ENCODE results near the gene HOXB9. TPM values are rescaled to one million over a fixed set of nuclear protein-coding genes. Genes with fewer than 3 reads are reported as not detected.

HOXB9 gene
- total and polyA plus RNA-seq, 9 of the 15 experiments (the other 6 are each of a cell fraction or from before 2014, with no cell fraction given) = 3.1 to 196 (median 77.6) TPM

GRCh38 chr17:48636177-48637018 lies 10.2 kb upstream of the HOXB9 start (continued):
- TF ChIP-seq, protein P1, sequence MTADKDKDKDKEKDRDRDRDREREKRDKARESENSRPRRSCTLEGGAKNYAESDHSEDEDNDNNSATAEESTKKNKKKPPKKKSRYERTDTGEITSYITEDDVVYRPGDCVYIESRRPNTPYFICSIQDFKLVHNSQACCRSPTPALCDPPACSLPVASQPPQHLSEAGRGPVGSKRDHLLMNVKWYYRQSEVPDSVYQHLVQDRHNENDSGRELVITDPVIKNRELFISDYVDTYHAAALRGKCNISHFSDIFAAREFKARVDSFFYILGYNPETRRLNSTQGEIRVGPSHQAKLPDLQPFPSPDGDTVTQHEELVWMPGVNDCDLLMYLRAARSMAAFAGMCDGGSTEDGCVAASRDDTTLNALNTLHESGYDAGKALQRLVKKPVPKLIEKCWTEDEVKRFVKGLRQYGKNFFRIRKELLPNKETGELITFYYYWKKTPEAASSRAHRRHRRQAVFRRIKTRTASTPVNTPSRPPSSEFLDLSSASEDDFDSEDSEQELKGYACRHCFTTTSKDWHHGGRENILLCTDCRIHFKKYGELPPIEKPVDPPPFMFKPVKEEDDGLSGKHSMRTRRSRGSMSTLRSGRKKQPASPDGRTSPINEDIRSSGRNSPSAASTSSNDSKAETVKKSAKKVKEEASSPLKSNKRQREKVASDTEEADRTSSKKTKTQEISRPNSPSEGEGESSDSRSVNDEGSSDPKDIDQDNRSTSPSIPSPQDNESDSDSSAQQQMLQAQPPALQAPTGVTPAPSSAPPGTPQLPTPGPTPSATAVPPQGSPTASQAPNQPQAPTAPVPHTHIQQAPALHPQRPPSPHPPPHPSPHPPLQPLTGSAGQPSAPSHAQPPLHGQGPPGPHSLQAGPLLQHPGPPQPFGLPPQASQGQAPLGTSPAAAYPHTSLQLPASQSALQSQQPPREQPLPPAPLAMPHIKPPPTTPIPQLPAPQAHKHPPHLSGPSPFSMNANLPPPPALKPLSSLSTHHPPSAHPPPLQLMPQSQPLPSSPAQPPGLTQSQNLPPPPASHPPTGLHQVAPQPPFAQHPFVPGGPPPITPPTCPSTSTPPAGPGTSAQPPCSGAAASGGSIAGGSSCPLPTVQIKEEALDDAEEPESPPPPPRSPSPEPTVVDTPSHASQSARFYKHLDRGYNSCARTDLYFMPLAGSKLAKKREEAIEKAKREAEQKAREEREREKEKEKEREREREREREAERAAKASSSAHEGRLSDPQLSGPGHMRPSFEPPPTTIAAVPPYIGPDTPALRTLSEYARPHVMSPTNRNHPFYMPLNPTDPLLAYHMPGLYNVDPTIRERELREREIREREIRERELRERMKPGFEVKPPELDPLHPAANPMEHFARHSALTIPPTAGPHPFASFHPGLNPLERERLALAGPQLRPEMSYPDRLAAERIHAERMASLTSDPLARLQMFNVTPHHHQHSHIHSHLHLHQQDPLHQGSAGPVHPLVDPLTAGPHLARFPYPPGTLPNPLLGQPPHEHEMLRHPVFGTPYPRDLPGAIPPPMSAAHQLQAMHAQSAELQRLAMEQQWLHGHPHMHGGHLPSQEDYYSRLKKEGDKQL (CRISPR knock-in tag; IDR thresholded peaks at IDR 0.05; ENCODE audit: borderline replicate concordance) = no peak
- TF ChIP-seq FOXA3 (CRISPR knock-in tag; conservative IDR thresholded peaks at IDR 0.05 in 1 of 2, IDR thresholded peaks at IDR 0.05 in 1 of 2) (no peak), CC2D1A (IDR thresholded peaks at IDR 0.05) (no peak), ARID2 (IDR thresholded peaks at IDR 0.05) (peak; percentile 37; the same call in 1 of the 2 replicates), HIVEP1 (CRISPR knock-in tag; IDR thresholded peaks at IDR 0.05) (no peak), ELK3 (CRISPR knock-in tag; IDR thresholded peaks at IDR 0.05) (no peak)
- TF ChIP-seq, protein P2, sequence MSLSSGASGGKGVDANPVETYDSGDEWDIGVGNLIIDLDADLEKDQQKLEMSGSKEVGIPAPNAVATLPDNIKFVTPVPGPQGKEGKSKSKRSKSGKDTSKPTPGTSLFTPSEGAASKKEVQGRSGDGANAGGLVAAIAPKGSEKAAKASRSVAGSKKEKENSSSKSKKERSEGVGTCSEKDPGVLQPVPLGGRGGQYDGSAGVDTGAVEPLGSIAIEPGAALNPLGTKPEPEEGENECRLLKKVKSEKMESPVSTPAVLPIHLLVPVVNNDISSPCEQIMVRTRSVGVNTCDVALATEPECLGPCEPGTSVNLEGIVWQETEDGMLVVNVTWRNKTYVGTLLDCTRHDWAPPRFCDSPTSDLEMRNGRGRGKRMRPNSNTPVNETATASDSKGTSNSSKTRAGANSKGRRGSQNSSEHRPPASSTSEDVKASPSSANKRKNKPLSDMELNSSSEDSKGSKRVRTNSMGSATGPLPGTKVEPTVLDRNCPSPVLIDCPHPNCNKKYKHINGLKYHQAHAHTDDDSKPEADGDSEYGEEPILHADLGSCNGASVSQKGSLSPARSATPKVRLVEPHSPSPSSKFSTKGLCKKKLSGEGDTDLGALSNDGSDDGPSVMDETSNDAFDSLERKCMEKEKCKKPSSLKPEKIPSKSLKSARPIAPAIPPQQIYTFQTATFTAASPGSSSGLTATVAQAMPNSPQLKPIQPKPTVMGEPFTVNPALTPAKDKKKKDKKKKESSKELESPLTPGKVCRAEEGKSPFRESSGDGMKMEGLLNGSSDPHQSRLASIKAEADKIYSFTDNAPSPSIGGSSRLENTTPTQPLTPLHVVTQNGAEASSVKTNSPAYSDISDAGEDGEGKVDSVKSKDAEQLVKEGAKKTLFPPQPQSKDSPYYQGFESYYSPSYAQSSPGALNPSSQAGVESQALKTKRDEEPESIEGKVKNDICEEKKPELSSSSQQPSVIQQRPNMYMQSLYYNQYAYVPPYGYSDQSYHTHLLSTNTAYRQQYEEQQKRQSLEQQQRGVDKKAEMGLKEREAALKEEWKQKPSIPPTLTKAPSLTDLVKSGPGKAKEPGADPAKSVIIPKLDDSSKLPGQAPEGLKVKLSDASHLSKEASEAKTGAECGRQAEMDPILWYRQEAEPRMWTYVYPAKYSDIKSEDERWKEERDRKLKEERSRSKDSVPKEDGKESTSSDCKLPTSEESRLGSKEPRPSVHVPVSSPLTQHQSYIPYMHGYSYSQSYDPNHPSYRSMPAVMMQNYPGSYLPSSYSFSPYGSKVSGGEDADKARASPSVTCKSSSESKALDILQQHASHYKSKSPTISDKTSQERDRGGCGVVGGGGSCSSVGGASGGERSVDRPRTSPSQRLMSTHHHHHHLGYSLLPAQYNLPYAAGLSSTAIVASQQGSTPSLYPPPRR (CRISPR knock-in tag; IDR thresholded peaks at IDR 0.05; ENCODE audit: borderline replicate concordance) = no peak

Data from K562 (cell line).